GM21717 (cell line): ENCODE measurements around the gene SNRPD3.
"Not testable (repeated sequence)": the region's sequence is repeated elsewhere in the genome, so short reads cannot be mapped to it uniquely, and the experiment has no call there.

ENCODE experiments used
- ATAC-seq: cut with Tn5 transposase; IDR thresholded peaks from one replicate; pipeline ENCODE4 v1.9.1; 2021; ENCODE audit warnings: mild to moderate bottlenecking, moderate library complexity; ENCODE audit not compliant: unreplicated experiment

SNRPD3 gene

GRCh38 chr22:24590596-24591173 lies 34.9 kb downstream of the SNRPD3 start:
- ATAC-seq = no peak

GRCh38 chr22:24591286-24591830 lies 35.6 kb downstream of the SNRPD3 start:
- ATAC-seq = no peak

- no peak for ATAC-seq
Measured at GRCh38 chr22:24592058-24592850, 36.5 kb downstream of the SNRPD3 start.

GRCh38 chr22:24592851-24593558 lies 37.2 kb downstream of the SNRPD3 start, which contains the start of gene LRRC75B:
Gene LRRC75B (minus strand): TSS chr22:24593073. CDS start chr22:24593039, 34 bp downstream.
- ATAC-seq = no peak

GRCh38 chr22:24593559-24593835 lies 37.7 kb downstream of the SNRPD3 start:
- not testable (repeated sequence) for ATAC-seq

- ATAC-seq = no peak
Measured at GRCh38 chr22:24593836-24594568, 38.2 kb downstream of the SNRPD3 start.

GRCh38 chr22:24594569-24595120 lies 38.8 kb downstream of the SNRPD3 start:
- ATAC-seq = no peak

- ATAC-seq = no peak
Measured at GRCh38 chr22:24595228-24595627, 39.4 kb downstream of the SNRPD3 start.

GRCh38 chr22:24595863-24596262 lies 40.1 kb downstream of the SNRPD3 start:
- ATAC-seq = no peak

GRCh38 chr22:24597076-24597475 lies 41.3 kb downstream of the SNRPD3 start:
- not testable (repeated sequence) for ATAC-seq

- ATAC-seq = no peak
Measured at GRCh38 chr22:24599514-24599913, 43.7 kb downstream of the SNRPD3 start.

- ATAC-seq = not testable (repeated sequence)
Measured at GRCh38 chr22:24599958-24600715, 44.3 kb downstream of the SNRPD3 start.

GRCh38 chr22:24601217-24602104 lies 45.7 kb downstream of the SNRPD3 start:
- no peak for ATAC-seq

- not testable (repeated sequence) for ATAC-seq
Measured at GRCh38 chr22:24602105-24602749, 46.4 kb downstream of the SNRPD3 start.

- not testable (repeated sequence) for ATAC-seq
Measured at GRCh38 chr22:24602847-24603769, 47.3 kb downstream of the SNRPD3 start, which contains the start of gene GGT1. Gene GGT1 (plus strand): TSS chr22:24603193. CDS start chr22:24611082, 7,889 bp downstream.

GRCh38 chr22:24603770-24604629 lies 48.2 kb downstream of the SNRPD3 start:
- ATAC-seq = not testable (repeated sequence)
